Panc1 (cell line): ENCODE data around the gene DENND4C. TPM values are rescaled to one million over a fixed set of nuclear protein-coding genes. Genes with fewer than 3 reads are reported as not detected.
"Not testable (repeated sequence)": the region's sequence is repeated elsewhere in the genome, so short reads cannot be mapped to it uniquely, and the experiment has no call there.

Source experiments
- ATAC-seq: fragments of 200-7000 bp; cut with Tn5 transposase; 2 replicates; pipeline ENCODE4 v1.9.1; 2020; ENCODE audit warnings: mild to moderate bottlenecking, moderate library complexity
- BruUV-seq: library from RNA; stranded (reverse); fragments of 400-500 nt; replicated peaks from 2 replicates; lab custom pipeline; 2021; lab: Mats Ljungman, UMichigan
- CTCF ChIA-PET: fragments of 300-600 bp; sonication (Branson Sonifier 250); formaldehyde crosslinking; loops from one replicate; lab custom pipeline; 2022; ENCODE audit warnings: antibody characterized with exemption; lab: Charles Lee
- POLR2A ChIA-PET: fragments of 300-600 bp; sonication (Branson Sonifier 250); formaldehyde crosslinking; loops from one replicate; lab custom pipeline; 2022; ENCODE audit warnings: antibody characterized with exemption; lab: Charles Lee
- DNase-seq: peaks from one replicate; pipeline ENCODE4 v3.0.0-alpha.2; 2010; ENCODE audit warnings: low read depth, low spot score
- H3K27ac ChIP-seq: 2 replicates; pipeline ENCODE4 v1.5.1; 2011; ENCODE audit warnings: mild to moderate bottlenecking, low read length, inconsistent platforms
- H3K27me3 ChIP-seq: fragments of 200-500 bp; sonication (Bioruptor generic); 2 replicates; pipeline ENCODE4 v1.6.0; 2014; ENCODE audit warnings: low read length, inconsistent platforms; ENCODE audit not compliant: control insufficient read depth, insufficient read depth
- H3K36me3 ChIP-seq: fragments of 200-500 bp; sonication (Bioruptor generic); 2 replicates; pipeline ENCODE4 v1.5.1; 2014; ENCODE audit warnings: inconsistent platforms, mild to moderate bottlenecking, low read length, moderate library complexity; ENCODE audit not compliant: control insufficient read depth, insufficient read depth
- H3K4me1 ChIP-seq: 2 replicates; pipeline ENCODE4 v1.5.1; 2011; ENCODE audit warnings: inconsistent platforms, mild to moderate bottlenecking, low read length, moderate library complexity; ENCODE audit not compliant: control insufficient read depth, insufficient read depth
- H3K4me3 ChIP-seq, 2 experiments: 2 replicates each; pipeline ENCODE4 v1.5.1; 2011 to 2012; ENCODE audit warnings: low read depth in 2 of 2, low read length in 2 of 2, mild to moderate bottlenecking in 2 of 2, inconsistent platforms in 1 of 2, moderate library complexity in 1 of 2
- H3K9me3 ChIP-seq: fragments of 200-500 bp; sonication (Bioruptor generic); 2 replicates; pipeline ENCODE4 v1.5.1; 2014; ENCODE audit warnings: low read depth, mild to moderate bottlenecking, inconsistent platforms, low read length, moderate library complexity; ENCODE audit not compliant: control insufficient read depth, insufficient read depth
- REST ChIP-seq, 2 experiments: IDR thresholded peaks; 2 replicates each; pipeline ENCODE4 v1.6.1; 2011 to 2012; ENCODE audit warnings: low read depth in 2 of 2, control low read depth in 1 of 2, low read length in 1 of 2, mild to moderate bottlenecking in 1 of 2, moderate library complexity in 1 of 2; ENCODE audit not compliant: insufficient read depth in 1 of 2
- SIN3A ChIP-seq: IDR thresholded peaks from 2 replicates; pipeline ENCODE4 v1.6.1; 2012; ENCODE audit warnings: low read depth, mild to moderate bottlenecking, low read length, moderate library complexity, borderline replicate concordance; ENCODE audit not compliant: insufficient read depth
- TCF7L2 ChIP-seq: IDR thresholded peaks from 2 replicates; pipeline ENCODE4 v1.6.1; 2011; ENCODE audit warnings: mild to moderate bottlenecking, low read depth, low read length, inconsistent platforms
- in situ Hi-C: cut with HindIII; loops from 2 replicates; pipeline ENCODE4 v1.10.0; 2016; ENCODE audit warnings: low sequenced_read_pairs, low pct_unique_long_range_greater_than_20kb
- intact Hi-C: fragments of 100-400 bp; cut with micrococcal nuclease; formaldehyde crosslinking; loops from one replicate; pipeline ENCODE4 v1.10.0; 2022; ENCODE audit not compliant: unreplicated experiment
- total RNA-seq: library from RNA; stranded (reverse); gene quantifications from one replicate; pipeline ENCODE4 v1.2.1, GENCODE V29; 2021; ENCODE audit not compliant: unreplicated experiment

Gene DENND4C
- total RNA-seq, 1 experiment from 2014 or later = 10.5 TPM

DNA sequence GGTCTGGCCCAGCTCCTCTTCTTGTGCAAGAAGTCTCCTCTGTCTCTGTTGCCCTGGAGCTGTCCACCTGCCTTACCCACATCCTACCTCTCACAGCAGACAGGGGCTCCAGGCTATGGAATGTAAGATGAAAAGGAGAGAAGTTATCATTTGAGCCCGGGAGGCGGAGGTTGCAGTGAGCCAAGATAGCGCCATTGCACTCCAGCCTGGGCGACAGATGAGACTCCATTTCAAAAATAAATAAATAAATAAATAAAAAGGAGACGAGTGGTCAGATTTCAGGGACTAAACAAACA lies 37.5 kb upstream of the DENND4C start:
- ATAC-seq = no peak
- Histone ChIP-seq H3K4me1 (no peaks in the 10 kb centered on the region), H3K27ac (no peak overlapping the region), H3K36me3 (no peaks in the 10 kb centered on the region), H3K9me3 (no peaks in the 10 kb centered on the region), H3K4me3 (no peak overlapping the region), H3K27me3 (no peaks in the 10 kb centered on the region)
- ChIA-PET CTCF (no interaction called here), POLR2A (no interaction called here)
- TF ChIP-seq TCF7L2 (no peak), REST (IDR thresholded peaks at IDR 0.05; ENCODE audit: insufficient read depth in 1 of 2, low read depth in 2 of 2, low read length in 1 of 2) (no peak), SIN3A (no peak)
- no peak for DNase-seq
- in situ Hi-C loops (no loop called here), intact Hi-C loops (no loop called here)
- BruUV-seq = no TSS peak

GRCh38 chr9:19193358-19193973 lies 37.0 kb upstream of the DENND4C start:
- H3K27me3 ChIP-seq, H3K27ac ChIP-seq, H3K4me3 ChIP-seq, in situ Hi-C loops, intact Hi-C loops, CTCF ChIA-PET, BruUV-seq, DNase-seq, H3K36me3 ChIP-seq, H3K4me1 ChIP-seq, ATAC-seq, H3K9me3 ChIP-seq, POLR2A ChIA-PET: not testable (repeated sequence)

DNA sequence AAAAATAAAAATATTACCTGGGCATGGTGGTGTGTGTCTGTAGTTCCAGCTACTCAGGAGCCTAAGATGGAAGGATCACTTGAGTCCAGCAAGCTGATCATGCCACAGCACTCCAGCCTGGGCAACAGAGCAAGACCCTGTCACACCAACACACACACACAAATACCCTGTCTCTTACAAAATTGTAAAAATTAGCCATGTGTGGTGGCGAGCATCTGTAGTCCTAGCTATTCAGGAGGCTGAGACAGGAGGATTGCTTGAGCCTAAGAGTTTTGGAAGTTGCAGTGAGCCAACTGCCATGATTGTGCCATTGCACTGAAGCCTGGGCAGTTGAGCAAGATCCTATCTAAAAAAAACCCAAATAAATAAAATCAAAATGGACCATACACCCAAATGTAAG lies 32.1 kb upstream of the DENND4C start:
- in situ Hi-C loops (no loop called here), intact Hi-C loops (no loop called here)
- TF ChIP-seq SIN3A = no peak
- no peak for TF ChIP-seq REST (IDR thresholded peaks at IDR 0.05; ENCODE audit: insufficient read depth in 1 of 2, low read depth in 2 of 2, low read length in 1 of 2)
- Histone ChIP-seq H3K4me1 (no peaks in the 10 kb centered on the region), H3K36me3 (no peaks in the 10 kb centered on the region), H3K27ac (no peak overlapping the region), H3K4me3 (no peak overlapping the region), H3K27me3 (no peaks in the 10 kb centered on the region), H3K9me3 (no peaks in the 10 kb centered on the region)
- no peak for ATAC-seq
- ChIA-PET POLR2A (no interaction called here), CTCF (no interaction called here)
- no TSS peak for BruUV-seq
- no peak for DNase-seq
